HG03342 (cell line): ENCODE measurements around the gene RAC3.

Experiments used
- ATAC-seq: cut with Tn5 transposase; IDR thresholded peaks from one replicate; pipeline ENCODE4 v1.9.1; 2021; ENCODE audit warnings: mild to moderate bottlenecking, moderate library complexity; ENCODE audit not compliant: unreplicated experiment

RAC3 gene

GRCh38 chr17:81998691-81999438, 32.6 kb upstream of the RAC3 start:
- no peak for ATAC-seq

GRCh38 chr17:81999587-81999975, 31.9 kb upstream of the RAC3 start:
- ATAC-seq, result no peak

GRCh38 chr17:81999976-82000802, 31.3 kb upstream of the RAC3 start:
- no peak for ATAC-seq

GRCh38 chr17:82000803-82001570, 30.5 kb upstream of the RAC3 start:
- ATAC-seq, result no peak

GRCh38 chr17:82001571-82002056, 29.9 kb upstream of the RAC3 start:
- ATAC-seq, result no peak

- no peak for ATAC-seq
Measured at GRCh38 chr17:82003411-82004381, 27.8 kb upstream of the RAC3 start.

GRCh38 chr17:82004517-82005455, 26.7 kb upstream of the RAC3 start:
- ATAC-seq, result no peak

- no peak for ATAC-seq
Measured at GRCh38 chr17:82005701-82006348, 25.7 kb upstream of the RAC3 start.

GRCh38 chr17:82006468-82007227, 24.8 kb upstream of the RAC3 start:
- no peak for ATAC-seq

- ATAC-seq, result no peak
Measured at GRCh38 chr17:82007228-82007494, 24.3 kb upstream of the RAC3 start.

GRCh38 chr17:82007495-82008257, 23.8 kb upstream of the RAC3 start:
- ATAC-seq, result no peak

- no peak for ATAC-seq
Measured at GRCh38 chr17:82008258-82008940, 23.1 kb upstream of the RAC3 start.

- ATAC-seq, result no peak
Measured at GRCh38 chr17:82008941-82009405, 22.5 kb upstream of the RAC3 start.

- ATAC-seq, result no peak
Measured at GRCh38 chr17:82009413-82009812, 22.1 kb upstream of the RAC3 start.

- ATAC-seq, result no peak
Measured at GRCh38 chr17:82010575-82011525, 20.6 kb upstream of the RAC3 start.
